Brain microvascular endothelial cell (primary cell): Measurements from ENCODE around the gene KCNMA1.

Experiments
- DNase-seq: peaks from one replicate; pipeline ENCODE4 v3.0.0-alpha.2; 2020
- H3K27ac ChIP-seq: fragments of 250-450 bp; sonication (Bioruptor Pico); 2 replicates; pipeline ENCODE4 v1.5.1; 2020; ENCODE audit warnings: mild to moderate bottlenecking, moderate library complexity
- H3K27me3 ChIP-seq: fragments of 250-450 bp; sonication (Bioruptor Pico); replicated peaks from 2 replicates; pipeline ENCODE4 v1.5.1; 2020; ENCODE audit warnings: mild to moderate bottlenecking
- H3K36me3 ChIP-seq: fragments of 250-450 bp; sonication (Bioruptor Pico); replicated peaks from 2 replicates; pipeline ENCODE4 v1.5.1; 2020; ENCODE audit warnings: mild to moderate bottlenecking
- H3K4me3 ChIP-seq: 2 replicates; pipeline ENCODE4 v1.5.1; 2011; ENCODE audit warnings: low read depth, mild to moderate bottlenecking, control low read depth, low read length, moderate library complexity
- CTCF ChIP-seq: IDR thresholded peaks from 2 replicates; pipeline ENCODE4 v1.5.1; 2011; ENCODE audit warnings: low read depth, mild to moderate bottlenecking, moderate library complexity, low read length, control low read depth, inconsistent platforms; ENCODE audit errors: missing control alignments
- in situ Hi-C: cut with HindIII; loops from 2 replicates; pipeline ENCODE4 v1.10.0; 2017; ENCODE audit warnings: low sequenced_read_pairs, low pct_ligation_motif_present

The KCNMA1 gene

DNA sequence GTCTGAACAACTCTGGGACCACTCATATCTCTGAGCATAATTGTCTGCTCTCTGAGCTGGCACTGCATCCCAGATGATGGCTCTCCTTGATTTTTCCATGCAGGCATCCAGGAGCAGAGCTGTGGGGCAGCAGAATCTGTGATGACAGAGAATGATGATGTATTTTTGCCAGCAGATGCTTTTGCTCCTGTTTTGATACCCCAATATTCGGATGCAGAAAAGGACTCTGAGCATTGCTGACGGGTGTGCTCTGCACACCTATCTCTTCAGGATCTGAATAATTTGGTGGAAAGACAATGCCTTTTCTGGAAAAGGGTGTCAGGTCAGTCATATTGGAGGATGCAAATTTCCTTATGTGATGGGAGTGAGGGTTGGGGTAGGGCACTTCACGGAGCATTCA is 735.9 kb downstream of the KCNMA1 start:
- Histone ChIP-seq H3K27ac (no peak overlapping the region), H3K36me3 (no peaks in the 10 kb centered on the region), H3K27me3 (no peaks in the 10 kb centered on the region), H3K4me3 (no peak overlapping the region)
- TF ChIP-seq CTCF, result no peak
- in situ Hi-C loops, result no loop called here
- no peak for DNase-seq

GRCh38 chr10:76899490-76899889 is 738.1 kb downstream of the KCNMA1 start:
- no peak for DNase-seq
- H3K36me3 ChIP-seq, result no peaks in the 10 kb centered on the region
- no peak for TF ChIP-seq CTCF
- no peak overlapping the region for H3K4me3 ChIP-seq
- no peak overlapping the region for H3K27ac ChIP-seq
- in situ Hi-C loops, result no loop called here
- H3K27me3 ChIP-seq, result no peaks in the 10 kb centered on the region

- Histone ChIP-seq H3K36me3 (no peaks in the 10 kb centered on the region), H3K27me3 (no peaks in the 10 kb centered on the region), H3K4me3 (no peak overlapping the region), H3K27ac (no peak overlapping the region)
- in situ Hi-C loops, result no loop called here
- no peak for DNase-seq
- no peak for TF ChIP-seq CTCF
These were observed 744.7 kb downstream of the KCNMA1 start for GRCh38 chr10:76892766-76893479.

DNA sequence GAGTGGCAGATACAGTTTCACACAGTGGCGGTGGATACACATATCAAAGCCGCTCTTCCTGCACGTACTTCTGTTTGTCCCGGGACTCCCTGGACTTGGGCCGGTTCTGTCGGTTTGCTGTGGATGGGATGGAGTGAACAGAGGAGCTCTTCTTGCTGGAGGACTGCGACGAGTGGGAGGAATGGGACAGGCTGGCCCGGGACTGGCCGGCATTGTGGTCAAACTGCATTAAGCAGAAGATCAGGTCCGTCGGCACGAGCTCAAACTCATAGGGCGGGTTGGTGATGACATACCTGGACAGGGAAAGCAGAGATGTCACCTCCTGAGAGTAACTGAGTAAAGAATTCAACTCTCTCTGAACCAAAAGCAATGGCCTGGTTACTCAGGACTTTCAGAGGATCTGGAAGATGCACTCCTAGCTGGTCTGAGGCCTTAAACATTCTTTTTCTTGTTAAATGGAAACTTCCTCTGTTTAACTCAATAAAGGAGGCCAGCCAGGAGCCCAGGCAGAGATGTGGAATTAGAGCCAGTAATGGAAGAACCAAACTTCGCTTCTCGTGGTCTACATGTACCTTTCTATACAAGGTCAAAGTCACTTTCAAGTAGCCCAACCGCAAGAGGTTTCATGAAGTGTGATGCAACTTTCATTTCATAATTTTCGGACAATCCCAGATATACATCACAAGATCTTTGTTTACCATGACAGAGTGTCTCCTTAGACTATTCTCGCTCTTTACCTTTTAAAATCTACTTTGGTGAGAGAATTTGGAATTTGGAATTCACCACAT is 750.2 kb downstream of the KCNMA1 start:
- Histone ChIP-seq H3K4me3 (no peak overlapping the region), H3K36me3 (no peaks in the 10 kb centered on the region), H3K27me3 (no peaks in the 10 kb centered on the region), H3K27ac (no peak overlapping the region)
- DNase-seq, result no peak
- no peak for TF ChIP-seq CTCF
- in situ Hi-C loops, result no loop called here

DNA sequence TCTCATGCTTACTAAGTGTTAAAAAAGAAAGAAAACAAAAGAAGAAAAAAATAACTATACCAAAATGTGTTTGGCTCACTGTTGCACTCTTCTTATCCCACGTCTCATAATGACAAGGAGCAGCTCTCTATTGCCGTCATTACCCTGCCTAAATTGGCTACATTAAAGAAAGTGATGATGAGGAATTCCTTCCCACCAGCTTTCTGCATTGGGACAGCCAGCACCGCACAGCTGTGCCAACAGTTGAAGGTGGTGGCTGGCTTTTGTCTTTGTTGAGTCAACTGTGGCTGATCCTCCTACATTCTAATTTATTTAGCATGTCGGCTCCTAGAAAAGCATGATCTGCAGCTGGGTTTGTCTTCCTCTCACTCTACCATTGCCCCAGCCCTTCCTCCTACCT is 751.8 kb downstream of the KCNMA1 start:
- Histone ChIP-seq H3K27me3 (no peaks in the 10 kb centered on the region), H3K27ac (no peak overlapping the region), H3K4me3 (no peak overlapping the region), H3K36me3 (no peaks in the 10 kb centered on the region)
- TF ChIP-seq CTCF, result no peak
- DNase-seq, result no peak
- in situ Hi-C loops, result no loop called here
